Measurements from ENCODE around the gene VEGFA.

DNA sequence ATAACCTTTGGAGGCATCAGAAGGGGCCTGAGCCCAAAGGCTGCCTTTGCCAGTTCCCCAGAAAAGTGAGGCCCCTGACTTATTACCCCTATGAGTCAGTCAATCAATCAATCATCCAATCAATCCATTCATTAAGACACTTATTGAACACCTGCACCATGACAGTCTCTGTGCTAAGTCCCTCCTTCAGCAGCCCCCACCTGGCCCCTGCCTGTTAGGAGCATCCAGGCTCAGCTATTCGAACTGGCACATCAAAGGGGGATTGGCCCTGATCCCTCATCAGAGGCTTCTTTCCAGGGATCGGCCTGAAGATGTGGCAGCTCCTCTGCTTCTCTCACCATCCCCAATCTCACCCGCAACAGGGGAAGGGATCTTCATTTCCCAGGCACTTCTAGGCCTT, 27.7 kb upstream of the VEGFA start:
- no peak for TF ChIP-seq SNAI2 (CRISPR knock-in tag; IDR thresholded peaks at IDR 0.05)
- no peak for TF ChIP-seq CSDC2 (CRISPR knock-in tag; IDR thresholded peaks at IDR 0.05)
- no peak for TF ChIP-seq ESRRG (CRISPR knock-in tag; IDR thresholded peaks at IDR 0.05)
- no peak for TF ChIP-seq PATZ1 (CRISPR knock-in tag; IDR thresholded peaks at IDR 0.05; ENCODE audit: borderline replicate concordance)
- no peak for TF ChIP-seq ISL1 (CRISPR knock-in tag; IDR thresholded peaks at IDR 0.05)
- TF ChIP-seq ZNF565 (CRISPR knock-in tag; conservative IDR thresholded peaks at IDR 0.05; ENCODE audit: low read depth): no peak
- TF ChIP-seq ZNF8 (CRISPR knock-in tag; IDR thresholded peaks at IDR 0.05): no peak
- TF ChIP-seq, protein P1, sequence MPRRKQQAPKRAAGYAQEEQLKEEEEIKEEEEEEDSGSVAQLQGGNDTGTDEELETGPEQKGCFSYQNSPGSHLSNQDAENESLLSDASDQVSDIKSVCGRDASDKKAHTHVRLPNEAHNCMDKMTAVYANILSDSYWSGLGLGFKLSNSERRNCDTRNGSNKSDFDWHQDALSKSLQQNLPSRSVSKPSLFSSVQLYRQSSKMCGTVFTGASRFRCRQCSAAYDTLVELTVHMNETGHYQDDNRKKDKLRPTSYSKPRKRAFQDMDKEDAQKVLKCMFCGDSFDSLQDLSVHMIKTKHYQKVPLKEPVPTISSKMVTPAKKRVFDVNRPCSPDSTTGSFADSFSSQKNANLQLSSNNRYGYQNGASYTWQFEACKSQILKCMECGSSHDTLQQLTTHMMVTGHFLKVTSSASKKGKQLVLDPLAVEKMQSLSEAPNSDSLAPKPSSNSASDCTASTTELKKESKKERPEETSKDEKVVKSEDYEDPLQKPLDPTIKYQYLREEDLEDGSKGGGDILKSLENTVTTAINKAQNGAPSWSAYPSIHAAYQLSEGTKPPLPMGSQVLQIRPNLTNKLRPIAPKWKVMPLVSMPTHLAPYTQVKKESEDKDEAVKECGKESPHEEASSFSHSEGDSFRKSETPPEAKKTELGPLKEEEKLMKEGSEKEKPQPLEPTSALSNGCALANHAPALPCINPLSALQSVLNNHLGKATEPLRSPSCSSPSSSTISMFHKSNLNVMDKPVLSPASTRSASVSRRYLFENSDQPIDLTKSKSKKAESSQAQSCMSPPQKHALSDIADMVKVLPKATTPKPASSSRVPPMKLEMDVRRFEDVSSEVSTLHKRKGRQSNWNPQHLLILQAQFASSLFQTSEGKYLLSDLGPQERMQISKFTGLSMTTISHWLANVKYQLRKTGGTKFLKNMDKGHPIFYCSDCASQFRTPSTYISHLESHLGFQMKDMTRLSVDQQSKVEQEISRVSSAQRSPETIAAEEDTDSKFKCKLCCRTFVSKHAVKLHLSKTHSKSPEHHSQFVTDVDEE (CRISPR knock-in tag; IDR thresholded peaks at IDR 0.05): no peak

All from SK-N-SH treated with all-trans-retinoic acid at 6 μM for 48 hours (cell line).